ENCODE measurements around the gene CRY2.
A peak's percentile ranks its signal among the peaks of the same experiment; 100 is the strongest.

CRY2 gene

GRCh38 chr11:45850446-45850845 is 3.2 kb downstream of the CRY2 start:
- H3K4me2 ChIP-seq (ENCODE audit: low read length) = no peak overlapping the region
- no peaks in the 10 kb centered on the region for H3K4me1 ChIP-seq (ENCODE audit: control insufficient read depth, low read depth, low read length)
- no peak overlapping the region for H2BK120ac ChIP-seq (ENCODE audit: low read depth, low read length)
- no peak overlapping the region for H3K4ac ChIP-seq (ENCODE audit: low read depth, low read length)
- H3K9ac ChIP-seq (ENCODE audit: low read length) = no peak overlapping the region
- H3K23ac ChIP-seq (ENCODE audit: low read length) = no peak overlapping the region
- no peak overlapping the region for H2BK15ac ChIP-seq (replicated peaks; ENCODE audit: low read depth)
- H3K27ac ChIP-seq (ENCODE audit: low read depth, low read length) = no peak overlapping the region
- no peak overlapping the region for H3K4me3 ChIP-seq (ENCODE audit: low read length)
- H3K18ac ChIP-seq (ENCODE audit: low read length) = no peak overlapping the region
- H3K56ac ChIP-seq (ENCODE audit: low read length) = no peak overlapping the region
- no peaks in the 10 kb centered on the region for H3K36me3 ChIP-seq (ENCODE audit: control insufficient read depth, insufficient read depth, low read length)
- peaks cover 5% of the 10 kb centered on the region for H3K79me1 ChIP-seq (ENCODE audit: low read length)
- no peak overlapping the region for H2AK5ac ChIP-seq (ENCODE audit: low read length)
- no peak overlapping the region for H2BK5ac ChIP-seq (ENCODE audit: low read length)
- H4K8ac ChIP-seq (ENCODE audit: low read depth, low read length) = no peak overlapping the region
- no peaks in the 10 kb centered on the region for H3K27me3 ChIP-seq (ENCODE audit: insufficient read depth, low read length, poor library complexity)
- H4K5ac ChIP-seq (ENCODE audit: low read length) = no peak overlapping the region
- peaks cover 1% of the 10 kb centered on the region for H3K79me2 ChIP-seq (ENCODE audit: control insufficient read depth, insufficient read depth, low read length)
- no CpG with 5 or more reads among the region's 2 CpGs for WGBS (ENCODE audit: extremely low coverage, insufficient coverage, low lambda C conversion rate)
- DNase-seq = no peak

GRCh38 chr11:45851228-45851627 is 4.0 kb downstream of the CRY2 start:
- H3K4me1 ChIP-seq (ENCODE audit: control insufficient read depth, low read depth, low read length) = no peaks in the 10 kb centered on the region
- no peak overlapping the region for H2BK15ac ChIP-seq (replicated peaks; ENCODE audit: low read depth)
- H3K18ac ChIP-seq (ENCODE audit: low read length) = no peak overlapping the region
- no peak overlapping the region for H3K4me2 ChIP-seq (ENCODE audit: low read length)
- H2BK5ac ChIP-seq (ENCODE audit: low read length) = no peak overlapping the region
- no peaks in the 10 kb centered on the region for H3K27me3 ChIP-seq (ENCODE audit: insufficient read depth, low read length, poor library complexity)
- no peak overlapping the region for H2BK120ac ChIP-seq (ENCODE audit: low read depth, low read length)
- no peak overlapping the region for H3K9ac ChIP-seq (ENCODE audit: low read length)
- H2AK5ac ChIP-seq (ENCODE audit: low read length) = no peak overlapping the region
- H3K79me2 ChIP-seq (ENCODE audit: control insufficient read depth, insufficient read depth, low read length) = peaks cover 1% of the 10 kb centered on the region
- DNase-seq = no peak
- H3K4ac ChIP-seq (ENCODE audit: low read depth, low read length) = no peak overlapping the region
- WGBS (ENCODE audit: extremely low coverage, insufficient coverage, low lambda C conversion rate) = no CpG with 5 or more reads among the region's 2 CpGs
- no peak overlapping the region for H4K5ac ChIP-seq (ENCODE audit: low read length)
- H3K4me3 ChIP-seq (ENCODE audit: low read length) = no peak overlapping the region
- H4K8ac ChIP-seq (ENCODE audit: low read depth, low read length) = no peak overlapping the region
- H3K23ac ChIP-seq (ENCODE audit: low read length) = no peak overlapping the region
- no peaks in the 10 kb centered on the region for H3K36me3 ChIP-seq (ENCODE audit: control insufficient read depth, insufficient read depth, low read length)
- no peak overlapping the region for H3K56ac ChIP-seq (ENCODE audit: low read length)
- H3K27ac ChIP-seq (ENCODE audit: low read depth, low read length) = no peak overlapping the region
- H3K79me1 ChIP-seq (ENCODE audit: low read length) = peaks cover 5% of the 10 kb centered on the region

GRCh38 chr11:45852018-45852711 is 4.9 kb downstream of the CRY2 start:
- peak; percentile 64 for DNase-seq
- WGBS (ENCODE audit: extremely low coverage, insufficient coverage, low lambda C conversion rate) = no CpG with 5 or more reads among the region's 4 CpGs
- Histone ChIP-seq H3K27me3 (ENCODE audit: insufficient read depth, low read length, poor library complexity) (no peaks in the 10 kb centered on the region), H3K18ac (ENCODE audit: low read length) (no peak overlapping the region), H3K4ac (ENCODE audit: low read depth, low read length) (no peak overlapping the region), H3K79me2 (ENCODE audit: control insufficient read depth, insufficient read depth, low read length) (peaks cover 1% of the 10 kb centered on the region), H2BK5ac (ENCODE audit: low read length) (no peak overlapping the region), H3K79me1 (ENCODE audit: low read length) (peaks cover 5% of the 10 kb centered on the region), H3K56ac (ENCODE audit: low read length) (no peak overlapping the region), H4K5ac (ENCODE audit: low read length) (no peak overlapping the region), H3K27ac (ENCODE audit: low read depth, low read length) (no peak overlapping the region), H2AK5ac (ENCODE audit: low read length) (no peak overlapping the region), H3K4me2 (ENCODE audit: low read length) (no peak overlapping the region), H2BK15ac (replicated peaks; ENCODE audit: low read depth) (no peak overlapping the region), H2BK120ac (ENCODE audit: low read depth, low read length) (no peak overlapping the region), H4K8ac (ENCODE audit: low read depth, low read length) (no peak overlapping the region), H3K4me3 (ENCODE audit: low read length) (no peak overlapping the region), H3K36me3 (ENCODE audit: control insufficient read depth, insufficient read depth, low read length) (no peaks in the 10 kb centered on the region), H3K9ac (ENCODE audit: low read length) (no peak overlapping the region), H3K23ac (ENCODE audit: low read length) (no peak overlapping the region), H3K4me1 (ENCODE audit: control insufficient read depth, low read depth, low read length) (no peaks in the 10 kb centered on the region)

GRCh38 chr11:45852712-45853101 is 5.4 kb downstream of the CRY2 start:
- Histone ChIP-seq H3K27ac (ENCODE audit: low read depth, low read length) (no peak overlapping the region), H3K4ac (ENCODE audit: low read depth, low read length) (no peak overlapping the region), H3K4me2 (ENCODE audit: low read length) (no peak overlapping the region), H3K23ac (ENCODE audit: low read length) (no peak overlapping the region), H2BK120ac (ENCODE audit: low read depth, low read length) (no peak overlapping the region), H3K79me1 (ENCODE audit: low read length) (peaks cover 5% of the 10 kb centered on the region), H3K18ac (ENCODE audit: low read length) (no peak overlapping the region), H3K27me3 (ENCODE audit: insufficient read depth, low read length, poor library complexity) (no peaks in the 10 kb centered on the region), H3K56ac (ENCODE audit: low read length) (no peak overlapping the region), H3K4me3 (ENCODE audit: low read length) (no peak overlapping the region), H3K36me3 (ENCODE audit: control insufficient read depth, insufficient read depth, low read length) (no peaks in the 10 kb centered on the region), H3K79me2 (ENCODE audit: control insufficient read depth, insufficient read depth, low read length) (peaks cover 1% of the 10 kb centered on the region), H3K4me1 (ENCODE audit: control insufficient read depth, low read depth, low read length) (no peaks in the 10 kb centered on the region), H4K8ac (ENCODE audit: low read depth, low read length) (no peak overlapping the region), H2BK15ac (replicated peaks; ENCODE audit: low read depth) (no peak overlapping the region), H2AK5ac (ENCODE audit: low read length) (no peak overlapping the region), H2BK5ac (ENCODE audit: low read length) (no peak overlapping the region), H4K5ac (ENCODE audit: low read length) (no peak overlapping the region), H3K9ac (ENCODE audit: low read length) (no peak overlapping the region)
- WGBS (ENCODE audit: extremely low coverage, insufficient coverage, low lambda C conversion rate) = no CpG with 5 or more reads among the region's 1 CpG
- DNase-seq = peak; percentile 48

- no peak overlapping the region for H3K4ac ChIP-seq (ENCODE audit: low read depth, low read length)
- H3K79me2 ChIP-seq (ENCODE audit: control insufficient read depth, insufficient read depth, low read length) = peaks cover 1% of the 10 kb centered on the region
- H3K56ac ChIP-seq (ENCODE audit: low read length) = no peak overlapping the region
- H4K5ac ChIP-seq (ENCODE audit: low read length) = no peak overlapping the region
- no peak overlapping the region for H3K9ac ChIP-seq (ENCODE audit: low read length)
- no peak overlapping the region for H3K4me3 ChIP-seq (ENCODE audit: low read length)
- H3K23ac ChIP-seq (ENCODE audit: low read length) = no peak overlapping the region
- no peak overlapping the region for H3K27ac ChIP-seq (ENCODE audit: low read depth, low read length)
- H2BK120ac ChIP-seq (ENCODE audit: low read depth, low read length) = no peak overlapping the region
- no peak overlapping the region for H3K4me2 ChIP-seq (ENCODE audit: low read length)
- WGBS (ENCODE audit: extremely low coverage, insufficient coverage, low lambda C conversion rate) = no CpG with 5 or more reads among the region's 7 CpGs
- peaks cover 4% of the 10 kb centered on the region for H3K79me1 ChIP-seq (ENCODE audit: low read length)
- no peak for DNase-seq
- H3K36me3 ChIP-seq (ENCODE audit: control insufficient read depth, insufficient read depth, low read length) = no peaks in the 10 kb centered on the region
- H2BK5ac ChIP-seq (ENCODE audit: low read length) = no peak overlapping the region
- H3K4me1 ChIP-seq (ENCODE audit: control insufficient read depth, low read depth, low read length) = peaks cover 2% of the 10 kb centered on the region
- no peaks in the 10 kb centered on the region for H3K27me3 ChIP-seq (ENCODE audit: insufficient read depth, low read length, poor library complexity)
- no peak overlapping the region for H2AK5ac ChIP-seq (ENCODE audit: low read length)
- no peak overlapping the region for H4K8ac ChIP-seq (ENCODE audit: low read depth, low read length)
- H3K18ac ChIP-seq (ENCODE audit: low read length) = no peak overlapping the region
- no peak overlapping the region for H2BK15ac ChIP-seq (replicated peaks; ENCODE audit: low read depth)
Measured at GRCh38 chr11:45853332-45854219, 6.3 kb downstream of the CRY2 start.

Measured in mesendoderm (in vitro differentiated cells).